Panc1 (cell line): ENCODE data around the gene FKBP1B. TPM values are rescaled to one million over a fixed set of nuclear protein-coding genes. Genes with fewer than 3 reads are reported as not detected.

Source experiments
- ATAC-seq: fragments of 200-7000 bp; cut with Tn5 transposase; 2 replicates; pipeline ENCODE4 v1.9.1; 2020; ENCODE audit warnings: mild to moderate bottlenecking, moderate library complexity
- BruUV-seq: library from RNA; stranded (reverse); fragments of 400-500 nt; replicated peaks from 2 replicates; lab custom pipeline; 2021; lab: Mats Ljungman, UMichigan
- CTCF ChIA-PET: fragments of 300-600 bp; sonication (Branson Sonifier 250); formaldehyde crosslinking; loops from one replicate; lab custom pipeline; 2022; ENCODE audit warnings: antibody characterized with exemption; lab: Charles Lee
- POLR2A ChIA-PET: fragments of 300-600 bp; sonication (Branson Sonifier 250); formaldehyde crosslinking; loops from one replicate; lab custom pipeline; 2022; ENCODE audit warnings: antibody characterized with exemption; lab: Charles Lee
- DNase-seq: peaks from one replicate; pipeline ENCODE4 v3.0.0-alpha.2; 2010; ENCODE audit warnings: low read depth, low spot score
- H3K27ac ChIP-seq: 2 replicates; pipeline ENCODE4 v1.5.1; 2011; ENCODE audit warnings: mild to moderate bottlenecking, low read length, inconsistent platforms
- H3K27me3 ChIP-seq: fragments of 200-500 bp; sonication (Bioruptor generic); 2 replicates; pipeline ENCODE4 v1.6.0; 2014; ENCODE audit warnings: low read length, inconsistent platforms; ENCODE audit not compliant: control insufficient read depth, insufficient read depth
- H3K36me3 ChIP-seq: fragments of 200-500 bp; sonication (Bioruptor generic); 2 replicates; pipeline ENCODE4 v1.5.1; 2014; ENCODE audit warnings: inconsistent platforms, mild to moderate bottlenecking, low read length, moderate library complexity; ENCODE audit not compliant: control insufficient read depth, insufficient read depth
- H3K4me1 ChIP-seq: 2 replicates; pipeline ENCODE4 v1.5.1; 2011; ENCODE audit warnings: inconsistent platforms, mild to moderate bottlenecking, low read length, moderate library complexity; ENCODE audit not compliant: control insufficient read depth, insufficient read depth
- H3K4me3 ChIP-seq, 2 experiments: 2 replicates each; pipeline ENCODE4 v1.5.1; 2011 to 2012; ENCODE audit warnings: low read depth in 2 of 2, low read length in 2 of 2, mild to moderate bottlenecking in 2 of 2, inconsistent platforms in 1 of 2, moderate library complexity in 1 of 2
- H3K9me3 ChIP-seq: fragments of 200-500 bp; sonication (Bioruptor generic); 2 replicates; pipeline ENCODE4 v1.5.1; 2014; ENCODE audit warnings: low read depth, mild to moderate bottlenecking, inconsistent platforms, low read length, moderate library complexity; ENCODE audit not compliant: control insufficient read depth, insufficient read depth
- POLR2AphosphoS5 ChIP-seq: IDR thresholded peaks from 2 replicates; pipeline ENCODE4 v1.6.1; 2012; ENCODE audit warnings: mild to moderate bottlenecking, low read depth, low read length, moderate library complexity
- REST ChIP-seq, 2 experiments: IDR thresholded peaks; 2 replicates each; pipeline ENCODE4 v1.6.1; 2011 to 2012; ENCODE audit warnings: low read depth in 2 of 2, control low read depth in 1 of 2, low read length in 1 of 2, mild to moderate bottlenecking in 1 of 2, moderate library complexity in 1 of 2; ENCODE audit not compliant: insufficient read depth in 1 of 2
- SIN3A ChIP-seq: IDR thresholded peaks from 2 replicates; pipeline ENCODE4 v1.6.1; 2012; ENCODE audit warnings: low read depth, mild to moderate bottlenecking, low read length, moderate library complexity, borderline replicate concordance; ENCODE audit not compliant: insufficient read depth
- TCF7L2 ChIP-seq: IDR thresholded peaks from 2 replicates; pipeline ENCODE4 v1.6.1; 2011; ENCODE audit warnings: mild to moderate bottlenecking, low read depth, low read length, inconsistent platforms
- in situ Hi-C: cut with HindIII; loops from 2 replicates; pipeline ENCODE4 v1.10.0; 2016; ENCODE audit warnings: low sequenced_read_pairs, low pct_unique_long_range_greater_than_20kb
- intact Hi-C: fragments of 100-400 bp; cut with micrococcal nuclease; formaldehyde crosslinking; loops from one replicate; pipeline ENCODE4 v1.10.0; 2022; ENCODE audit not compliant: unreplicated experiment
- total RNA-seq: library from RNA; stranded (reverse); gene quantifications from one replicate; pipeline ENCODE4 v1.2.1, GENCODE V29; 2021; ENCODE audit not compliant: unreplicated experiment
- TF ChIP-seq, protein P1 (sequence below): fragments of 450-650 bp; IDR thresholded peaks from 2 replicates; pipeline ENCODE4 v1.5.1; 2017; ENCODE audit warnings: mild to moderate bottlenecking

FKBP1B gene
- total RNA-seq, 1 experiment from 2014 or later: 19.9 TPM

DNA sequence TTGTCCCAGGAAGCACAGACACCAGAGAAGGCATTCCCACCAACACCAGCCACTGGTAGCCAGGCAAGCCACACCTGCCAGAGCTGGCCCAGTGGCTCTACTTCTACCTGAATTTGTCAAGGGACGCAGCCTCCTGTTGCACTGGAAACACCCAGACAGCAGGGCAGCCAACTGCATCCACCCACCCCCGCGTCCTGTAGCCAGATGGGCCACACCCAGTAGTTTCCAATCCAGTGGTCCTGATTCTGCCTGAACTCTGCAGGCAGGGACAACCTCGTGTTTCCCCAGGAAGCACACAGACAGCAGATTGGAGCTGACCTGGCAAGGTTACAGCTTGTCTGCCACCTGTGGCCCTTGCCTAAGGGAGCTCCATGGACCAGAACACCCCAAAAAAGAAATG lies 55.4 kb downstream of the FKBP1B start:
- Histone ChIP-seq H3K27me3 (no peaks in the 10 kb centered on the region), H3K27ac (no peak overlapping the region), H3K9me3 (no peaks in the 10 kb centered on the region), H3K4me3 (no peak overlapping the region), H3K36me3 (no peaks in the 10 kb centered on the region), H3K4me1 (no peaks in the 10 kb centered on the region)
- in situ Hi-C loops: no loop called here
- ChIA-PET POLR2A (no interaction called here), CTCF (no interaction called here)
- intact Hi-C loops: no loop called here
- BruUV-seq: no TSS peak
- DNase-seq (no peak), ATAC-seq (no peak)
- TF ChIP-seq, protein P1, sequence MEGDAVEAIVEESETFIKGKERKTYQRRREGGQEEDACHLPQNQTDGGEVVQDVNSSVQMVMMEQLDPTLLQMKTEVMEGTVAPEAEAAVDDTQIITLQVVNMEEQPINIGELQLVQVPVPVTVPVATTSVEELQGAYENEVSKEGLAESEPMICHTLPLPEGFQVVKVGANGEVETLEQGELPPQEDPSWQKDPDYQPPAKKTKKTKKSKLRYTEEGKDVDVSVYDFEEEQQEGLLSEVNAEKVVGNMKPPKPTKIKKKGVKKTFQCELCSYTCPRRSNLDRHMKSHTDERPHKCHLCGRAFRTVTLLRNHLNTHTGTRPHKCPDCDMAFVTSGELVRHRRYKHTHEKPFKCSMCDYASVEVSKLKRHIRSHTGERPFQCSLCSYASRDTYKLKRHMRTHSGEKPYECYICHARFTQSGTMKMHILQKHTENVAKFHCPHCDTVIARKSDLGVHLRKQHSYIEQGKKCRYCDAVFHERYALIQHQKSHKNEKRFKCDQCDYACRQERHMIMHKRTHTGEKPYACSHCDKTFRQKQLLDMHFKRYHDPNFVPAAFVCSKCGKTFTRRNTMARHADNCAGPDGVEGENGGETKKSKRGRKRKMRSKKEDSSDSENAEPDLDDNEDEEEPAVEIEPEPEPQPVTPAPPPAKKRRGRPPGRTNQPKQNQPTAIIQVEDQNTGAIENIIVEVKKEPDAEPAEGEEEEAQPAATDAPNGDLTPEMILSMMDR: no peak
- no peak for TF ChIP-seq TCF7L2
- no peak for TF ChIP-seq POLR2AphosphoS5
- no peak for TF ChIP-seq REST (IDR thresholded peaks at IDR 0.05; ENCODE audit: insufficient read depth in 1 of 2, low read depth in 2 of 2, low read length in 1 of 2)
- no peak for TF ChIP-seq SIN3A

DNA sequence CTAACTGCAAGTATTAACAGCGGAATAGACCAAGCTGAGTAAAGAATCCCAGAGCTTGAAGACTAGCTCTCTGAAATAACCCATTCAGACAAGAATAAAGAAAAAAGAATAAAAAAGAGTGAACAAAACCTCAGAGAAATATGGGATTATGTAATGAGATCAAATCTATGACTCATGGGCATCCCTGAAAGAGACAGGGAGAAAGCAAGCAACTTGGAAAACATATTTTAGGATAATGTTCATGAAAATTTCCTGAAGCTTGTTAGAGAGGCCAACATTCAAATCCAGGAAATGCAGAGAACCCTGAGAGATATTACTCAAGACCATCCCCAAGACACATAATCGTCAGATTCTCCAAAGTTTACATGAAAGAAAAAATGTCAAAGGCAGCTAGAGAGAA lies 56.3 kb downstream of the FKBP1B start:
- ATAC-seq: no peak
- in situ Hi-C loops: no loop called here

More for the DNA sequence above, 56.3 kb downstream of the FKBP1B start:
- POLR2A ChIA-PET: no interaction called here
- Histone ChIP-seq H3K9me3 (no peaks in the 10 kb centered on the region), H3K4me3 (no peak overlapping the region), H3K36me3 (no peaks in the 10 kb centered on the region), H3K27ac (no peak overlapping the region), H3K27me3 (no peaks in the 10 kb centered on the region), H3K4me1 (no peaks in the 10 kb centered on the region)
- CTCF ChIA-PET: no interaction called here
- TF ChIP-seq SIN3A (no peak), TCF7L2 (no peak), REST (IDR thresholded peaks at IDR 0.05; ENCODE audit: insufficient read depth in 1 of 2, low read depth in 2 of 2, low read length in 1 of 2) (no peak), POLR2AphosphoS5 (no peak)
- TF ChIP-seq, protein P1: no peak
- DNase-seq: no peak
- BruUV-seq: no TSS peak
- intact Hi-C loops: no loop called here
